Measurements from ENCODE around the gene DEFB108B. TPM values are rescaled to one million over a fixed set of nuclear protein-coding genes. Genes with fewer than 3 reads are reported as not detected.
A peak's percentile ranks its signal among the peaks of the same experiment; 100 is the strongest.
"Not testable (repeated sequence)": the region's sequence is repeated elsewhere in the genome, so short reads cannot be mapped to it uniquely, and the experiment has no call there.

DEFB108B gene, protein sequence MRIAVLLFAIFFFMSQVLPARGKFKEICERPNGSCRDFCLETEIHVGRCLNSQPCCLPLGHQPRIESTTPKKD
- not detected in 2 replicates for total RNA-seq (2022)
- not detected for Bru-seq, nascent RNA
- not detected for BruChase-seq, experiment 1, labeled RNA remaining after a 6-hour chase
- BruChase-seq, experiment 2, labeled RNA remaining after a 2-hour chase, result not detected
- long read RNA-seq, result 0 reads

- H3K4me1 Mint-ChIP-seq (ENCODE audit: low read depth, unreplicated experiment); H3K27me3 Mint-ChIP-seq (ENCODE audit: unreplicated experiment); H3K9me3 Mint-ChIP-seq (ENCODE audit: low read depth, unreplicated experiment); BruUV-seq (replicated peaks); H3K4me3 Mint-ChIP-seq (ENCODE audit: low read depth, unreplicated experiment); H3K27ac Mint-ChIP-seq (ENCODE audit: unreplicated experiment); CTCF ChIA-PET; DNase-seq; H3K36me3 Mint-ChIP-seq (ENCODE audit: insufficient read depth, unreplicated experiment); intact Hi-C loops (cut with micrococcal nuclease; ENCODE audit: unreplicated experiment): not testable (repeated sequence)
Observed at GRCh38 chr11:71832811-71833210, at the start of gene DEFB108B. DEFB108B (plus strand) TSS chr11:71833200; CDS start chr11:71833200, 0 bp downstream.

DNA sequence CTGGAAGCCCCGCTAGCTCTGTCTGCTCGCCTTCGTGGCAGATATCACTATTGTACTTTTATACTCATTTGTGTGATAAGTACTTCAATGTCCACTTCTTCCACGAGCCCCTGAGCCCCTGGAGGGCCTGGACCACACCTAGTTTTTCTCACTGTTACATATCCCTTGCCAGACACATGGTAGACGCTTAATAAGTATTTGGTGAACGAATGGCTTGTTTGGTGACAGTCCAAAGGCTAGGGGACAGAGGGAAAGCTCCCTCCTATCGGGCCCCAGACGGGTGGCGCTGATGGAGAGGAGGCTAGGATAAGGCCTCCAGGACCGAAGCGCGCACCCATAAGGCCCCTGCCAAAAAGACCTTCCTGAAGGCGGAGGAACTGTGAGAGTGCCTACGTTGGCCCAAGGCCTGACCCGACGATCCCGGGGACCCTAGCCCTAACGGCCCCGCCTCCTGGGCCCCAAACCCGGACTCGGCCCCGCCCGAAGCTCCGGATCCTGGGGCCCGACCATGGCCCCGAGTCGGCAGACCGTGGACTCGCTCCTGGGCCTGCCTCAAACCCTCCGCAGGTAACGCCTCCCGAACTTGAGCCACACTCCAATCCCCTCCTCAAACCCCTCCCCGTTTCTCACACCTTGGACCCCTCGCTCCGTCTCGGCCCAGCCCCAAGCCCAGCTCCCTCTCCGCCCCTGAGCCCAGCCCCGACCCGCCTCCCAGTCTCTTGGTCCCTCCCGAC, 46.7 kb upstream of the DEFB108B start:
- BruUV-seq (replicated peaks); H3K9me3 Mint-ChIP-seq (ENCODE audit: low read depth, unreplicated experiment); H3K27me3 Mint-ChIP-seq (ENCODE audit: unreplicated experiment); intact Hi-C loops (cut with micrococcal nuclease; ENCODE audit: unreplicated experiment); DNase-seq: not testable (repeated sequence)
- peaks cover 26% of the 10 kb centered on the region for H3K36me3 Mint-ChIP-seq (ENCODE audit: insufficient read depth, unreplicated experiment)
- CTCF ChIA-PET, result interaction anchor here (0.6 to 1.4 kb wide), 3 partner anchors 152 to 206 kb away, joined by 3 to 5 read pairs (median 5); no protein-coding TSS in a partner anchor
- peaks cover 18% of the 10 kb centered on the region for H3K4me1 Mint-ChIP-seq (ENCODE audit: low read depth, unreplicated experiment)
- H3K27ac Mint-ChIP-seq (ENCODE audit: unreplicated experiment), result peak overlapping the region; percentile 86
- peak overlapping the region; percentile 90 for H3K4me3 Mint-ChIP-seq (ENCODE audit: low read depth, unreplicated experiment)

GRCh38 chr11:71786848-71787097, 46.2 kb upstream of the DEFB108B start:
- CTCF ChIA-PET, result interaction anchor here (0.6 to 1.4 kb wide), 3 partner anchors 151 to 207 kb away, joined by 3 to 5 read pairs (median 5); no protein-coding TSS in a partner anchor
- H3K4me3 Mint-ChIP-seq (ENCODE audit: low read depth, unreplicated experiment), result peak overlapping the region; percentile 90
- peaks cover 18% of the 10 kb centered on the region for H3K4me1 Mint-ChIP-seq (ENCODE audit: low read depth, unreplicated experiment)
- H3K36me3 Mint-ChIP-seq (ENCODE audit: insufficient read depth, unreplicated experiment), result peaks cover 26% of the 10 kb centered on the region
- BruUV-seq (replicated peaks); intact Hi-C loops (cut with micrococcal nuclease; ENCODE audit: unreplicated experiment); H3K27me3 Mint-ChIP-seq (ENCODE audit: unreplicated experiment); H3K9me3 Mint-ChIP-seq (ENCODE audit: low read depth, unreplicated experiment): not testable (repeated sequence)
- DNase-seq, result peak; percentile 100
- peak overlapping the region; percentile 86 for H3K27ac Mint-ChIP-seq (ENCODE audit: unreplicated experiment)

- no peaks in the 10 kb centered on the region for H3K27me3 Mint-ChIP-seq (ENCODE audit: unreplicated experiment)
- peaks cover 18% of the 10 kb centered on the region for H3K4me1 Mint-ChIP-seq (ENCODE audit: low read depth, unreplicated experiment)
- intact Hi-C loops (cut with micrococcal nuclease; ENCODE audit: unreplicated experiment), result no loop called here
- CTCF ChIA-PET, result interaction anchor here (0.7 to 1.4 kb wide), 3 partner anchors 77 to 207 kb away, joined by 3 to 5 read pairs (median 3); no protein-coding TSS in a partner anchor
- BruUV-seq (replicated peaks), result no TSS peak
- peak; percentile 94 for DNase-seq
- peak overlapping the region; percentile 90 for H3K4me3 Mint-ChIP-seq (ENCODE audit: low read depth, unreplicated experiment)
- H3K36me3 Mint-ChIP-seq (ENCODE audit: insufficient read depth, unreplicated experiment), result peaks cover 26% of the 10 kb centered on the region
- no peak for TF ChIP-seq CTCF (IDR thresholded peaks at IDR 0.05; ENCODE audit: unreplicated experiment)
- H3K9me3 Mint-ChIP-seq (ENCODE audit: low read depth, unreplicated experiment), result no peaks in the 10 kb centered on the region
- peak overlapping the region; percentile 86 for H3K27ac Mint-ChIP-seq (ENCODE audit: unreplicated experiment)
Observed at GRCh38 chr11:71787098-71787823, 45.7 kb upstream of the DEFB108B start.

DNA sequence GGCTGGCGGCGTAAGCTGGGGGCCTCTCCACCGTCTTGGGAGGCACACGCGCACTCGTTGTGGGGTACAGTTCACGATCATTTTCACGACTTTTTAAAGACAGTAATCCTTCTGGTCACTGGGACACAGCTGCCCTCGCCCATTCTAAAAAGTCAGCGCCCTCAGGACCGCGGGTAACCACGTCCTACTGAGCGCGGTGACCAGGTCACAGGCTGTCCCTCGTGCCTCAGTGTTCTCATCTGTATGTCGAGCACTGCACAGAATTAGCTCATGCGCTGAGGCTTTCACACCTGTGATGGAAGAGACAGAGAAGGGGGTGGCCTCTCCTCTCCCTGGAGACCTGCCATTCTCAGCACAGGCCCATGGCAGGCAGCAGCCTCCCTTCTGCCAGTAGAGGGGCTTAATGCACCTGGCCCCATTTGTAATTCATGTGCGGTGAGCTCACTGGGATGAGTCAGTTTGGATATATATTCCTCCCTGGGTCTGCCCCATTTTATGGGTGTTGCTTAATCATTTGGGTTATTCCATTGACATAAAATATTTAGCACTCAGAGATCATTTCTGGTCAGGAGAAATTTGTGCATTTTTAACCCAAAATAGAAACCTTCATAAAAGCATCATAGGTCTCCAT, 45.1 kb upstream of the DEFB108B start:
- H3K27ac Mint-ChIP-seq (ENCODE audit: unreplicated experiment), result peak overlapping the region; percentile 86
- intact Hi-C loops (cut with micrococcal nuclease; ENCODE audit: unreplicated experiment); H3K27me3 Mint-ChIP-seq (ENCODE audit: unreplicated experiment); H3K9me3 Mint-ChIP-seq (ENCODE audit: low read depth, unreplicated experiment); DNase-seq: not testable (repeated sequence)
- peak overlapping the region; percentile 90 for H3K4me3 Mint-ChIP-seq (ENCODE audit: low read depth, unreplicated experiment)
- peaks cover 26% of the 10 kb centered on the region for H3K36me3 Mint-ChIP-seq (ENCODE audit: insufficient read depth, unreplicated experiment)
- peaks cover 18% of the 10 kb centered on the region for H3K4me1 Mint-ChIP-seq (ENCODE audit: low read depth, unreplicated experiment)
- BruUV-seq (replicated peaks), result TSS peak; percentile 73
- CTCF ChIA-PET, result interaction anchor here (1.2 kb wide), 1 partner anchor 76 kb away, joined by 3 read pairs; no protein-coding TSS in a partner anchor

- peak overlapping the region; percentile 90 for H3K4me3 Mint-ChIP-seq (ENCODE audit: low read depth, unreplicated experiment)
- peaks cover 21% of the 10 kb centered on the region for H3K4me1 Mint-ChIP-seq (ENCODE audit: low read depth, unreplicated experiment)
- CTCF ChIA-PET; H3K27me3 Mint-ChIP-seq (ENCODE audit: unreplicated experiment); BruUV-seq (replicated peaks); DNase-seq; H3K9me3 Mint-ChIP-seq (ENCODE audit: low read depth, unreplicated experiment); intact Hi-C loops (cut with micrococcal nuclease; ENCODE audit: unreplicated experiment); H3K27ac Mint-ChIP-seq (ENCODE audit: unreplicated experiment): not testable (repeated sequence)
- peaks cover 26% of the 10 kb centered on the region for H3K36me3 Mint-ChIP-seq (ENCODE audit: insufficient read depth, unreplicated experiment)
Observed at GRCh38 chr11:71789444-71790196, 43.4 kb upstream of the DEFB108B start.

GRCh38 chr11:71791111-71791510, 41.9 kb upstream of the DEFB108B start:
- DNase-seq; H3K9me3 Mint-ChIP-seq (ENCODE audit: low read depth, unreplicated experiment); H3K27me3 Mint-ChIP-seq (ENCODE audit: unreplicated experiment); BruUV-seq (replicated peaks); intact Hi-C loops (cut with micrococcal nuclease; ENCODE audit: unreplicated experiment); H3K4me3 Mint-ChIP-seq (ENCODE audit: low read depth, unreplicated experiment); H3K27ac Mint-ChIP-seq (ENCODE audit: unreplicated experiment): not testable (repeated sequence)
- Mint-ChIP-seq H3K4me1 (ENCODE audit: low read depth, unreplicated experiment) (peaks cover 25% of the 10 kb centered on the region), H3K36me3 (ENCODE audit: insufficient read depth, unreplicated experiment) (peaks cover 26% of the 10 kb centered on the region)
- CTCF ChIA-PET, result interaction anchor here (0.6 kb wide), 1 partner anchor 91 kb away, joined by 3 read pairs; no protein-coding TSS in a partner anchor
